Testis (tissue), 2 donors: ENCODE data around the gene SMG5.

Experiments used
- POLR2A ChIP-seq: fragments of 450-650 bp; IDR thresholded peaks from one replicate; pipeline ENCODE4 v1.6.1; 2017; ENCODE audit warnings: antibody characterized with exemption, mild to moderate bottlenecking, moderate library complexity
- TF ChIP-seq, protein P1 (sequence below), 3 experiments: fragments of 450-650 bp in 2 of 3; fragments of 200-600 bp in 1 of 3; sonication (generic) in 1 of 3; IDR thresholded peaks; one replicate each; pipeline ENCODE4 v1.5.1; 2016 to 2019; ENCODE audit warnings: antibody characterized with exemption in 3 of 3, mild to moderate bottlenecking in 2 of 3, moderate library complexity in 1 of 3

DNA sequence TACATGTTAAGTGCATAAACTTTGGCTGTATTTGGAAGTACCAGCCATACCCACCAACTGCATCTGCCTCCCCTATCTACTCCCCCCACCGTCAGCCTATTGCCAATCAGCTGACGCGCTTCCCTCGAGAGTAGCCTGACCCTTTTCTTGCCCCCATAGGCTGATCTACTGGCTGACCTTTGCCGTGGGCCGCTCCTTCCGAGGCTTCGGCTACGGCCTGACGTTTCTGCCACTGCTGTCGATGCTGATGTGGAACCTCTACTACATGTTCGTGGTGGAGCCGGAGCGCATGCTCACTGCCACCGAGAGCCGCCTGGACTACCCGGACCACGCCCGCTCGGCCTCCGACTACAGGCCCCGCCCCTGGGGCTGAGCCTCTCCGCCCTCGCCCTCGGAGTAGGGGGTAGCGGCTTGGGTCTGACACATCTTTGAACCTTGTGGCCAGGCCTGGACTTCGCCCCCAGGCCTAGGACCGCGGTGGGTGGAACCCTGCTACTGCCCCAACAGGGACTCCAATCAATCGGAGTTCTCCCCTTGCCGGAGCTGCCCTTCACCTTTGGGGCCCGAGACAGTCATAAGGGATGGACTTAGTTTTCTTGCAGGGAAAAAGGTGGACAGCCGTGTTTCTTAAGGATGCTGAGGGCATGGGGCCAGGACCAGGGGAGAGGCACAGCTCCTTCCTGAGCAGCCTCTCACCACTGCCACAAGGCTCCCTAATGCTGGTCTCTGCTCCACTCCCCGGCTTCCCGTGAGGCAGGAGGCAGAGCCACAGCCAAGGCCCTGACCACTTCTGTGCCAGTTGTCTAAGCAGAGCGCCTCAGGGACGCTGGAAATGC, 8.8 kb upstream of the SMG5 start:
- TF ChIP-seq, protein P1, sequence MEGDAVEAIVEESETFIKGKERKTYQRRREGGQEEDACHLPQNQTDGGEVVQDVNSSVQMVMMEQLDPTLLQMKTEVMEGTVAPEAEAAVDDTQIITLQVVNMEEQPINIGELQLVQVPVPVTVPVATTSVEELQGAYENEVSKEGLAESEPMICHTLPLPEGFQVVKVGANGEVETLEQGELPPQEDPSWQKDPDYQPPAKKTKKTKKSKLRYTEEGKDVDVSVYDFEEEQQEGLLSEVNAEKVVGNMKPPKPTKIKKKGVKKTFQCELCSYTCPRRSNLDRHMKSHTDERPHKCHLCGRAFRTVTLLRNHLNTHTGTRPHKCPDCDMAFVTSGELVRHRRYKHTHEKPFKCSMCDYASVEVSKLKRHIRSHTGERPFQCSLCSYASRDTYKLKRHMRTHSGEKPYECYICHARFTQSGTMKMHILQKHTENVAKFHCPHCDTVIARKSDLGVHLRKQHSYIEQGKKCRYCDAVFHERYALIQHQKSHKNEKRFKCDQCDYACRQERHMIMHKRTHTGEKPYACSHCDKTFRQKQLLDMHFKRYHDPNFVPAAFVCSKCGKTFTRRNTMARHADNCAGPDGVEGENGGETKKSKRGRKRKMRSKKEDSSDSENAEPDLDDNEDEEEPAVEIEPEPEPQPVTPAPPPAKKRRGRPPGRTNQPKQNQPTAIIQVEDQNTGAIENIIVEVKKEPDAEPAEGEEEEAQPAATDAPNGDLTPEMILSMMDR (IDR thresholded peaks at IDR 0.05) = no peak
- no peak for TF ChIP-seq POLR2A
